HEK293T (cell line): Measurements from ENCODE around the gene KRTAP1-1.

Experiments used
- BHLHE40 ChIP-seq: fragments of 450-650 bp; IDR thresholded peaks from 2 replicates; pipeline ENCODE4 v1.6.1; 2016; ENCODE audit warnings: mild to moderate bottlenecking, moderate library complexity, borderline replicate concordance
- ELF4 ChIP-seq: fragments of 450-650 bp; IDR thresholded peaks from 2 replicates; pipeline ENCODE4 v1.6.1; 2017; ENCODE audit warnings: antibody characterized with exemption
- FOXK2 ChIP-seq: fragments of 450-650 bp; IDR thresholded peaks from 2 replicates; pipeline ENCODE4 v1.6.1; 2016; ENCODE audit warnings: mild to moderate bottlenecking
- L3MBTL2 ChIP-seq: fragments of 450-650 bp; conservative IDR thresholded peaks from 2 replicates; pipeline ENCODE4 v1.6.1; 2016; ENCODE audit warnings: mild to moderate bottlenecking
- TARDBP ChIP-seq: fragments of 450-650 bp; IDR thresholded peaks from 2 replicates; pipeline ENCODE4 v1.6.1; 2016
- ZNF384 ChIP-seq: fragments of 450-650 bp; IDR thresholded peaks from 2 replicates; pipeline ENCODE4 v1.6.1; 2016

- TF ChIP-seq FOXK2: no peak
- TF ChIP-seq TARDBP: no peak
- no peak for TF ChIP-seq L3MBTL2
- no peak for TF ChIP-seq BHLHE40
- no peak for TF ChIP-seq ZNF384
- no peak for TF ChIP-seq ELF4
Measured at GRCh38 chr17:41061964-41062363, 20.7 kb upstream of the KRTAP1-1 start.
